ENCODE results near the gene KCNJ14. TPM values are rescaled to one million over a fixed set of nuclear protein-coding genes. Genes with fewer than 3 reads are reported as not detected.
"Not testable (repeated sequence)": the region's sequence is repeated elsewhere in the genome, so short reads cannot be mapped to it uniquely, and the experiment has no call there.

KCNJ14 gene
- total RNA-seq, 1 experiment from 2014 or later: 0.48 TPM

- no peak for DNase-seq (ENCODE audit: low read depth)
Measured at GRCh38 chr19:48470856-48471255, 15.5 kb downstream of the KCNJ14 start.

- DNase-seq (ENCODE audit: low read depth): no peak
Measured at GRCh38 chr19:48471836-48472235, 16.5 kb downstream of the KCNJ14 start.

DNA sequence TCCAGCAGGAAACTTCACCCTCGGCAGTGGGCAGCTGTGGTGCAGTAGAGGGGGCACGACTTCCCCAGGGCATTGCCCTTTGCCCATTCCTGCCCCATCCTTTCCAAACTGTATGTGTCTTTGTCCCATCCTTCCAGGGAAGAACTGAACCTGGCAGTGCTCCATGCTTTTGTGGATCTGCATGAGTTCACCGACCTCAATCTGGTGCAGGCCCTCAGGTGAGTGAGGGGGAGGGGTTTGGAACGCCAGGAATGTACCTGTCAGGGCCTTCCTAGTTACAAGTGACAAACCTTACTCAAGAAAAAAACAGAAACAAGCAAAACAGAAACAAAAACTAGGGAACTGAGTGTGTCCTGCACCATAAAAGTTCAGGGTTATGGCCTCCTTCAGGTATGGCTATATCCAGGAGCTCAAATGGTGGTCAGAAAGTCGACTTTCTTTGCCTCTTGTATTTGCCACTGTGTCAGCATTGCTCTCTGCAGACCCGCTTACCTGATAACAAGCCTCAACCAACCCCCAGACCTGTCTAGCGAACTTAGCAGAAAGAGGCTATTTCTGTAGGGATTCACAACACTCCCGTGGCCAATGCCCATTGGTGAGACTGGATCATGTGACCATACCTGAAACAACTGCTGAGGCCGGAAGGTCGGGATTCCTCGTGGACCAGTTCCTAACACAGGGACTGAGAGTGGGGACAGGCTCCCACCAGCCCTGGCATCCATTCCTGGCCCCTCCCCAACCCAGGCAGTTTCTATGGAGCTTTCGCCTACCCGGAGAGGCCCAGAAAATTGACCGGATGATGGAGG, 18.0 kb downstream of the KCNJ14 start:
- DNase-seq (ENCODE audit: low read depth): no peak

DNA sequence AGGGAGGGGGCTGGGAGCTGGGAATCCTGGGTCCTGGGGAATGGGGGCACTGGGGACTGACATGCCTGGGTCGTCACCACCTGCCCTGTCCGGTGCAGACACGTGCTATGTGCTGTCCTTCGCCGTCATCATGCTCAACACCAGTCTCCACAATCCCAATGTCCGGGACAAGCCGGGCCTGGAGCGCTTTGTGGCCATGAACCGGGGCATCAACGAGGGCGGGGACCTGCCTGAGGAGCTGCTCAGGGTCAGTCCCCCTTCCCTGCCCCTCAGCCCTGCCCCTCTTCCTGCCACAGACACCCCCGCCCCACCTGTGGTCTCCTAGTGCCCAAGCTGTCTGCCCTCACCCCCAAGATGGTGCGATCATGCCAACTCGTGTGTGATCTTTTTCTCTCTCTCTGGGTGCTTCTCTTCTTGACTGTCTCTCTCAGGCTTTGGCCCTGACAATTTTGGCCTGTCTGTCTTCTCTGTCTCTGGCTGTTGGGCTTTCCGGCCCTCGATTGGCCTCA, 18.8 kb downstream of the KCNJ14 start:
- DNase-seq (ENCODE audit: low read depth): no peak

DNA sequence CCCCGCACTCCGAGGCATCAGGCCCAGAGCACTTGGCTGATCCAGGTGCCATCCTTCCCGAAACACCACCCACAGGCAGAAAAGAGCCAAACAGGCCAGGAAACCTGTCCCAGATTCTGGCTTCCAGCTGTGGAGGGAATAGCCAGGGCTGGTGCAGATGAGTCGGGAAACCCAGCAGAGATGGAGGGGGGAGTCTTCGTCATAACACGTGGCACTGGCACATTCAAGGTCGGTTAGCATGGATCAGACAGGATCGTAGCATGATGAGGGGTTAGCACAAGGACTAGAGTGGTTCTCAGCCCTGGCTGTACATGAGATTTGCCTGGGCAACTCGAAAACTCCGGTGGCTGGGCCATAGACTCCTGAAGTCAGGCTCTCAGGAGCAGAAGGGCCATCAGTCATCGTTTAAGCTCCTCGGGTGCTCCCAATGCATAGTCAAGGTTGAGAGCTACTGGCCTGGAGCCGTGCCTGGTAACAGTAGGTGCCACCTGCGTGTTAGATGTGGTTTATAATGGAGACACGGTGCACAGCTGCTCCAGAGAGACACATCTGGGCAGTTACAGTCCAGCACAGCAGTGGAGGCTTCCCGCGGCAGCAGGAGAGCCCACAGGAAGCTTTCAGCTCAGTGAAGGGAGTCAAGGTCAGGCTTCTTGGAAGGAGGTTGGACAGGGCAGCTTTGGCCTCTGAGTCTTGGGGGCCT, 20.1 kb downstream of the KCNJ14 start:
- no peak for DNase-seq (ENCODE audit: low read depth)

GRCh38 chr19:48476176-48476575, 20.8 kb downstream of the KCNJ14 start:
- DNase-seq (ENCODE audit: low read depth): no peak

DNA sequence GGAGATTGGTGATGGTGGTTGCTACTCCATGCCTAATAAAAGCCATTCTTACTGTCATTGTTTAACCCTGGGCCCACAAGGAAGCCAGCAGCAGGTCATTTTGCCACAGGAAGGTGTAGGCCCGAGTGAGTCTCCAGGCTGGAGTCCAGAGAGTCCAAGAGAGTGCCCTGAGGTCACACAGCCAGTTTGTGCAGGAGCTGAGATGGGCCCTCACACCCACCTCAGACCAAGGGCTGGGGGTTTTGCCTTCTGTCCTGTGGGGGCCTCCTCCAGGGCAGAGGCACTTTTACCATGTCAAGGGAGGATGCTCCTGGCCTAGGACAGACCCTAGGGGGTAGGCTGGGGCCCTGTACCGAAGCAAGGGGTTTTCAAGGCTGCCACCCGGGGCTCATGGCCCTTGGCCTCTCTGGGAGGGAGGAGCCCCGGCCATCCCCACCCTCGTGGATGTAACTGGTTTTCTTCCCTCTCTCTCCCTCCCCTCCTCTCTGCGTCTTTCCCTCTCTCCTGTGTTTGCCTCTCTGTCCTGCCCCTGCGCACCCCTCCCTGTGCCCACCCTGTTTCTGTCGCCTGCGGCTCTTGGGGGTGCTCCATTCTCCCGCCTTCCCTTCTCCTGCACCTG, 21.8 kb downstream of the KCNJ14 start:
- no peak for DNase-seq (ENCODE audit: low read depth)

DNA sequence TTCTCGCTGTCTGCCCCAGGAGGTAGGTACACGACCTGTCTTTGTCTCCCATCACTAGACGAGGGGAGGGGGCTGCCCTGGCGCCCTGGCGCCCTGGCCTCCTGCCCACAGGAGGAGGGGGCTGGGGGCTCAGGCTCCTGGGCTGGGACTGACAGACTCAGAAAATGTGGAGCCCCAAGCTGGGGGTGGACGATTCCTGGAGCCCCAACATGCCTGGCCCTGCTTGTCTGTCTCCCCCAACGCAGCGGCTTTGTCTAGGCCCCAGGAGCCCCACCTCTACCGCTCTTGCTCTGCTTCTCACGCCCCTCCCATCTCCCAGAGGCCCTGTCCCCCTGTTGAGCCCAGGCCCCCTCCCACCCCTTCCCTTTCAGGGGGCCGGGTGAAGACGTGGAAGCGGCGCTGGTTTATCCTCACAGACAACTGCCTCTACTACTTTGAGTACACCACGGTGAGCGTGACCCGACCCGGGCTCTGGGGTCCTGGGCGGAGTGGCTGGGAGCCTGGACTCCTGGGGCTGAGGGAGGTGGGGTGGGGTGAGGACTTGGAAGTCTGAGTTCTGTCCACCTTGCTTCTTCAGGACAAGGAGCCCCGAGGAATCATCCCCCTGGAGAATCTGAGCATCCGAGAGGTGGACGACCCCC, 22.4 kb downstream of the KCNJ14 start:
- no peak for DNase-seq (ENCODE audit: low read depth)

GRCh38 chr19:48478339-48479256, 23.2 kb downstream of the KCNJ14 start:
- DNase-seq (ENCODE audit: low read depth): no peak

- no peak for DNase-seq (ENCODE audit: low read depth)
Measured at GRCh38 chr19:48479686-48480085, 24.3 kb downstream of the KCNJ14 start.

- DNase-seq (ENCODE audit: low read depth): peak; percentile 59
Measured at GRCh38 chr19:48480183-48480557, 24.8 kb downstream of the KCNJ14 start.

DNA sequence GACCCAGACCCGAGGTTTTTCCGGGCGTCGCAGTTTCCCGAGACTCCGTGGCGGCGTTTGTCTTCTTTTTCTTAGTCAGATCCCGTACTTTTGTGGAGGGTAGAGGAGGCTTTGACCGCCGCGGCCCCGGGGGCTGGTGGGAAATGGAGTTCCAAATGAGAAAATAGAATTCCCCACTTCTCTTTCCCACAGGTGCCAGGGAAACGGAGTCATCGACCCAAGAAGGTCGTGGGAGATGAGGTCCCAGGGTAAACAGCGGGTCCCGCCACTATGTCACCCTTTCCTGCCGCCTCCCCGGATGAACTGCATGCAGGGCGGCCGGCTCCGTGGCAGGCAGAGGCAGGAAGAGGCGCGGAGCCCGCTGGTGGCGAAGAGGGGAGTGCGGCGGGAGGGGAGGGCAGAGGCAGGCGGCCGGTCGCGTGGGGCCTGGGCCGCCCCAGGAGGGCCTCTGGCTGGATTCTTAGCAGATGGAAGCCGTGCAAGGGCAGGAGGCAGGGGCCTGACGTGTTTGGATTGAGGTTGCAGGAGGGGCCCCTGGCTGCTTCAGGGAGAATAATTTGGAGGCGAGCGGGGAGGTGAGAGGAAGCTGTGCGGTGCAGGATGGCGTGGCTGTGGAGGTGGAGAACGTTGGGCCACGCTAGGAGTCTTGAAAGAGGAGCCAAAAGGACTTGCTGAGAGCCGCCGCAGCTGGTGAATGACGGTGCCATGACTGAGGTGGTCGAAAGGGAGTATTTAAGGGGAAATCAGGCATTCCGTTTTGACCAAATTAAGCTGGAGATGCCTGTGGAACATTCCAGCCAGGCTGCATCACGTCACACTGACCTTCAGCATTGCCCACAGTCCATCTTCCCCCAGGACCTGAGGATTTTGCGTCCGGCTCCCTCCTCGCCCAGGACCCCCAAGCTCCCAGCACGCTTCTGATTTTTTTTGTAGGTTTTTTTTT, 25.5 kb downstream of the KCNJ14 start:
- DNase-seq (ENCODE audit: low read depth): peak; percentile 61

- DNase-seq (ENCODE audit: low read depth): no peak
Measured at GRCh38 chr19:48481846-48482639, 26.7 kb downstream of the KCNJ14 start.

DNA sequence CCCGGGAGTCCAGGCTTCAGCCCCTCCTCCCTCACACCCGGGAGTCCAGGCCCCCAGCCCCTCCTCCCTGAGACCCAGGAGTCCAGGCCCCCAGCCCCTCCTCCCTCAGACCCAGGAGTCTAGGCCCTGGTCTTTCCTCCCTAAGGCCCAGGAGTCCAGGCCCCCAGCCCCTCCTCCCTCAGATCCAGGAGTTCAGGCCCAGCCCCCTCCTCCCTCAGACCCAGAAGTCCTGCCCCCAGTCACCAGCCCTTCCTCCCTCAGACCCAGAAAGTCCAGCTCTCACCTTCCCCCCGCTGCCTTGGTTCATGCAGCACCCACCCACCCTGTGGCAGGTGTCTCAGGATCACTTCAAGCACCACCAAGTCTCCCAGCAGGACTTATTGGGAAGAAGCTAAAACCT, 27.9 kb downstream of the KCNJ14 start:
- no peak for DNase-seq (ENCODE audit: low read depth)

GRCh38 chr19:48484247-48484893, 29.0 kb downstream of the KCNJ14 start:
- no peak for DNase-seq (ENCODE audit: low read depth)

GRCh38 chr19:48484931-48485612, 29.7 kb downstream of the KCNJ14 start:
- no peak for DNase-seq (ENCODE audit: low read depth)

GRCh38 chr19:48486706-48487105, 31.3 kb downstream of the KCNJ14 start:
- DNase-seq (ENCODE audit: low read depth): not testable (repeated sequence)

DNA sequence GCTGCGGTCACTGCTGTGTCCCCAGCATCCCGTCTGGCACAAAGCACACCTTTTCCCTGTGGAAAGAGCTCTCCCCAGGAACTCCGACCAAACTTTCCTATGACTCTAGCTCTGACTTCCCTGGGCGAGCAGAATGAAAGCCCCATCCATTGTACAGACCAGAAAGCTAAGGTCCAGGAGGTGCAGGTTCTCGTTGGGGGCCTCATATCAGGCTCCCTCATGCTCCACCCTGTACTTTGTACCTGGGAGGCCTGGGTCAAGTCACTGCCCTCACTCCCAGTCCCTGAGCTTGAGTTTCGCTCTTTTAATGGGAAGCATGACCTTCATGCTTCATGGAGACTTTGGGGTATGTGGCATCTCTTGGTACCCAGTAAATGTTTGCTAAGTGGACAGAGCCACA, 32.2 kb downstream of the KCNJ14 start:
- DNase-seq (ENCODE audit: low read depth): no peak
